ENCODE results near the gene NLGN1.

NLGN1 gene

DNA sequence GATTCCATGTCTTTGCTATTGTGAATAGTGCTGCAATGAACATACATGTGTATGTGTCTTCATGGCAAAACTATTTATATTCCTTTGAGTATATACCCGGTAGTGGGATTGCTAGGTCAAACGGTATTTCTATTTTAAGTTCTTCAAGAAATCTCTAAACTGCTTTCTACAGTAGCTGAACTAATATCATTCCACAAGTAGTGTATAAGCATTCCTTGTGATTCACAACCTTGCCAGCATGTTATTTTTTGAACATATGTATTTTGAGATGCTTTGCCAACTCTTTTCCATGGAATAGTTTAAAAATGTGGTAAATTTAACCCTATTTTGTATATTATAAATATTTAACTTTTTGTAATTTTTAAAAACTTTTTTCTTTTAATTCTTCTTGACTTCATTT lies 868.9 kb downstream of the NLGN1 start:
- DNase-seq, result no peak

- no peak for DNase-seq
Measured at GRCh38 chr3:174268061-174268460, 870.5 kb downstream of the NLGN1 start.

GRCh38 chr3:174268586-174268985 lies 871.0 kb downstream of the NLGN1 start:
- DNase-seq, result no peak

DNA sequence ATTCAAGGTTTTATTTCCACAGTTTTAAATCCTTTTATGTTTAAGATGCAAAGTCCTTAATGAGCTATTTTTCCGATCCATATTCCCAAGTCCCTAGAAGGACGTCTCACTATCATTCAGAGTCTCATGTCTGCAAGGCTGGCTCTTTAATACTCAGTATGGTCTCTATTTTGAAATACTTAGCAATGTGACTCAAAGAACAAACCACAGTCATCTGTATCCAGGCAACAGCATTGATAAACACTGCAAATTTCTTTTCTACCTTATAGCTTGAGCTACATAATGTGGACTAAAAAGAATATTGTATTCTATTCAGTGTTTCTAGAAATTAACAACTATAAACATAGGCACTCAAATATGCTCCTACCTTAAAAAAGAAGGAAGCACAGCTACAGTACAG lies 873.3 kb downstream of the NLGN1 start:
- DNase-seq, result no peak

GRCh38 chr3:174275336-174275735 lies 877.8 kb downstream of the NLGN1 start:
- no peak for DNase-seq

GRCh38 chr3:174276826-174277225 lies 879.3 kb downstream of the NLGN1 start:
- DNase-seq, result no peak

GRCh38 chr3:174278094-174278493 lies 880.5 kb downstream of the NLGN1 start:
- DNase-seq, result no peak

GRCh38 chr3:174280186-174280585 lies 882.6 kb downstream of the NLGN1 start:
- no peak for DNase-seq

GRCh38 chr3:174285242-174285864 lies 887.8 kb downstream of the NLGN1 start:
- DNase-seq, result no peak

DNA sequence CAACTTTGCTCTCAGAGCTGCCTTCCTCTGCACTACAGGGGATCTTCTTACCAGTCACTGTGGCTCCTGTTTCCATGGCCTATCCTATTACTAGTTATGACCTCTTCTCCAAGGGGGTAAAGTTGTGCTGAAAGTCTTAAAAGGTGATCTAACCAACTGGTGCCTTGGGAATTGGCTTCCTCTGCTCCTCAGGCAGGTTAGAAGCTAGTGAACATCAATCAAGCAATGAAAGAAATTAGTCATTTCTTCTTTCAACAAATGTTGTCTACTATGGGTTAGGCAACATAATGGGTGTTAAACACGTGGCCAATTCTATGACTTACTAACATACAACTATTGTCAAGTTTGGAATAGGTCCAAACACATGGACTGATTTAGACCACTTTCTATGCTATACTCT lies 890.2 kb downstream of the NLGN1 start:
- no peak for DNase-seq

- DNase-seq, result no peak
Measured at GRCh38 chr3:174294616-174295015, 897.1 kb downstream of the NLGN1 start.

DNA sequence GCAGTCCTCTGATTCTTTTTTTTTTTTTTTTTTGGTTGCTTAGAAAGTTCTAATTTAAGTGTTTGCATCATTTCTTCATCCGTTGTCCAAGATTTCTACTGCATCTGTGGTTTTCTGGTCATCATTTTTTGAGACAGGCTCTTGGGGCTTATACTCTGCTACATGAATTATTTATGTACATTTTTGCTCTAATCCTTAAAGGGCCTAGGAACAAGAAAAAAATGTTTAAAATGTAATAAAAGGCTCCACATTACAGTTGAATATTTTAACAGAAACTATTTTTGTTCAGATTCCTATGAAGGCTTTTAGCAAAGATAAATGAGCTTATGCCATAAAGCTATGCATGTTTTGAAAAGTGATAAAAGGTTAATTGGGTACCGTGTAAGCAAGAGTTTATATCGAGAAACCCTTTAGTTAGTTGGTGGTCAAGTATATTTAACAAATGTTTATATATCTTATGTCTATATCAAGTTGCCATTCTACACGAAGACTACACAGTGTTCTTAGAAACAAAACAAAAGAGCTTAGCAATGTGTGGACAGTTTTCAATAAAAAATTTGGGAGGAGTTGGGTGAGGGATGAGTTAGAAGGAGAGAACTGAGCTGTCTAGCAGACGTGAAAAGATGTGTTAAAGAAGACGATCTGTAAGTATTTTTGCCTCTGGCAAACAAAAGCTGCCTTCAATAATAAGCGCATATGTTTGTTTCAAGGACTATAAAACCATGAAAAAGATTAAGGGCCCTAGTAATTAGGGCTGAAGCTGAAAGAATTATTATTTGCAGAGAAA lies 898.0 kb downstream of the NLGN1 start:
- DNase-seq, result no peak

DNA sequence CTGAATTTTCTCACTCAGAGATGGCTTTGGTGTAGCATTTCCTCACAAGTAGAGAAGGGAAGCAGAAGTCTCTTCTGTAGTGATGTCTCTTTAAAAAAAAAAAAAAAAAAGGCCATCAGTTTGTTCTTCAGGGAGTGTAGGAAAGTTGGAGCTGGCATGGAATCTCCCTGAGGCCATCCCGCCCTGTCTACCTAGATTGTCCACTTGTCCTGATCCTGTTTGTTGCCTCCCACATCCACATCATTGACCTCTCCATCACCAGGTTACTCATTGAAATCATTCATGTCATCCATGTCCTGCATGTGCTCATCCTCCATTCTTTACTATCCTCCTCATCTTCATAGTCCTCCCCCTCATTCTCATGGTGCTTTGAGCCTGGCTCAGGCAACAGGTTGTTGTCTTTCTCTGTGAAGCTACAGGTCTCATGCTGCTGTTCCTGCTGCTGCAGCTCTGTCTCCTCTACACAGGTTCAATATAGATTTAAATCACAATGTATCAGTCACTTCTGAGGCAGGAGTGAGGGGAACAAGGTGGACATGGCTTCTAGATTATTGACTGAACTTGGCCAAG lies 905.3 kb downstream of the NLGN1 start:
- no peak for DNase-seq

DNA sequence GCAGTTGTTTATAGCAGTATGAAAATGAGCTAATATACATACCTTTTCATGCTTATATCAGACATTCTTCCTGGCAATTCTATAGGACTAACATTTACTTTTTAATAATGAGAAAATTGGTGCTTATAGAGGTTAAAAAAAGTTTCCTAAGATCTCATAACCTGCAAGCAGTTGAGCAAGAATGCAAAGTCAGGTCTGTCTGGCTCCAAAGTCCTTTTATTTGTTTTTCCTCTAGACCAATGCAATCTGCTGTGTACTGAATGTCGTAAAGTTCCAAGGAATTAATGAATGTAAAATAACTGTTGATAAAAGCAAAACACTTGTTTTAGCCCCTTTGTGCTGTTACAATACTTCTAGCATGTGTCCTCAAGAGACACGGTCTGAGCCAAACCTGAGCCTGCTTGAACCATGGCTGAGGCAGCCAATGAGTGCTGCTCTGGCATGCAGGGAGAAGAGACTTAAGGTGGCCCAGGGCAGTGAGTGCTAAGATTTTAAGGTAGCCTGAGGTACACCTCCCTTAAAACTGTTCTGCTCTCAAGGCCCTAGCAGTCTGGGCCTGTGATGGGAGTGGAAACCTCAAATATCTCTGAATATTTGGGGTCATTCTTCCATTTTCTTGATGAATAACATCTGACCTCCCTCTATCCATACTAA lies 906.5 kb downstream of the NLGN1 start:
- DNase-seq, result no peak

DNA sequence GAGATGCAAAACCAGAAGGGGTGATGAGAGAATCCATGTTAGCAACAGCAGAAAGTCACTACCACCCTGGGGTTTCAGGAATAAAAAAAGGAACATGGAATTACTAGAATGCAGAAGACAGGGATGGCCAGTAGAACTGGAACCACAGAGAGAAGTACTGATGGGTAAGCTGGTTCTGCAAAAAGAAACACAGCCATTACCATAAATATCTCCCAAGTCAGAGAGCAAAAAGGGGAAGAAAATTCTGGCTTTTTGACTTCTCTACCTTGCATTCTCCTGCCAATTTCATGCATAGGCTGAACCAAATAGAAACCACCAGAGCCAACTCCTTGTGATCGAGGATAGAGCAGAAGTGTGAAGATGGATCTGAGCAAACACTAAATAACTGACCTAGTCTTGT lies 911.2 kb downstream of the NLGN1 start:
- DNase-seq, result no peak

DNA sequence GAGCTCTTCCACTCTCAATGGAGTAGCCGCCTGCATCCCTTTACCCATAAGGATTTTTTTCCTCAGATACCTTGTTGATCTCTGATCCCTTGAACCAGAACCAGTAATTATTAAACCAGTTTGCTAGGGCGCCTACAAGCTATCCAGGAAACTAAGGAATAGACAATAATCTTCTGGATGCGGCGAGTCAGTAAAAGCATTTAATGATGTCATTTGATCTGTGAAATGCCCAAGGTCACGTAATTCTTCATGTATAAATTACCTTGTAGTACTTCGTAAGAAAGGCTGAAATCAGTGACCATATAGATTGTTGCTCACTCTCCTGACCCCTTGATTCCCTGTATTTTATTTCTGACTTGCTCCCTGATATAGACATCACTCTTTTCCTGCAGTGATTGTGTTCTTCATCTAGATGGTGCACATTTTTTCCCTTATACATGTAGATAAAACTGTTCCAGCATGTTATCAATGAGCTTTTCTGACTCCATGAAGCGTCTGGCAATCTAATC lies 913.0 kb downstream of the NLGN1 start:
- DNase-seq, result no peak

DNA sequence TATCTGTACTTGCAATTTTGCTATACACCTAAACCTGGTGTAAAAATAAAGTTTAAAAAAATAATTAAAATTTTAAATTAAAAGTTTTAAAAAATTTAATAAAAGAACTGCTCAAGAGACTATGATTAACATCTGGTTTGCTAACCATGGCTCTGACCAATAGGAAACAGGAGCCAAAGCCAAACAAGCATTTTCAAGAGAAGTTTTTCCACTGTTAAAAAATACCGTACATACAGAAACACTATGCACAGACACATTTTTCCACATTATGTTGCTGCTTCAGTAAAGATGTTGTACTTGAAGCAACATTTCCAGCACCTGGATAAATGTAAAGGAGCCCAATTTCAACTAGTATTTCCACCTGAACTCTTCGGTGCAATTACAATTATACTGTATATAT lies 917.7 kb downstream of the NLGN1 start:
- no peak for DNase-seq

DNA sequence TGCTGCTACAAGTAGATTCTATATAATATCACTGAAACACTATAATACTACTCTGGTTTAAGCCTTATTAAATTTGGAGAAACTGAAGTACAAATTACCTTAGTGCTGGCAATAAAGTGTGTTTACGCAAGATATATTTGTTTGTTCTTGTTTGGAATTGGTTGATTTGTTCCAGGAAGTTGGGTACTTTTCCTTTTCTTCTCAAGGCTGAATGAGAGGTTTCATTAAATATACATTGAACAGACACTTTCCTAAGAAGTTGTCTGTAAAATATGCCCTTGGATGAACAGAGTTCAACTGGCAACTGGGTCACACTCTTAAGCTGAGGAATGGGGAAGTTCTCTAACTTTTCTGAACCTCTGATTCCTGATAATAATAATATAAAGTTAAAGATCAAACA lies 919.5 kb downstream of the NLGN1 start:
- DNase-seq, result no peak

- DNase-seq, result no peak
Measured at GRCh38 chr3:174318181-174318580, 920.6 kb downstream of the NLGN1 start.

DNA sequence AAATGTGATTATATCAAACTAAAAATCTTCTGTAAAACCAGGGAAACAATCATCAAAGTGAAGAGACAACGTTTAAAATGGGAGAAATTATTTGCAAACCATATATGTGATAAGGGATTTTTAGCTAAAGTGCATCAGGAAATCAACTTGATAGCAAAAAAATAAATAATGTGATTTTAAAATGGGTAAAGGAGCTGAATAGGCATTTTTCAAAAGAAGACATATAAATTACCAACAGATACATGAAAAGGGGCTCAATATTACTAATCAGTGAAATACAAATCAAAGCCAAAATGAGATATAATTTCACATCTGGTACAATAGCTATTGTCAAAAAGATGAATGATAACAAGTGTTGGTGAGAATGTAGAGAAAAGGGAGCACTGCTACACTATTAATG lies 924.0 kb downstream of the NLGN1 start:
- no peak for DNase-seq

- no peak for DNase-seq
Measured at GRCh38 chr3:174322789-174323188, 925.2 kb downstream of the NLGN1 start.

GRCh38 chr3:174325171-174325570 lies 927.6 kb downstream of the NLGN1 start:
- DNase-seq, result no peak

Data from anterior cingulate cortex (tissue), 58 donors.